GM20000 (cell line): ENCODE measurements around the gene TAF11L14.

Experiments used
- DNase-seq: peaks from one replicate; pipeline ENCODE4 v3.0.0; 2012; ENCODE audit warnings: low spot score
- CTCF ChIP-seq: IDR thresholded peaks from 2 replicates; pipeline ENCODE4 v1.5.1; 2012; ENCODE audit warnings: mild to moderate bottlenecking, control low read depth; ENCODE audit errors: extremely low read depth, missing control alignments

TAF11L14 gene

GRCh38 chr5:17670353-17670752 is 36.1 kb downstream of the TAF11L14 start:
- TF ChIP-seq CTCF: no peak
- no peak for DNase-seq

- TF ChIP-seq CTCF: no peak
- DNase-seq: no peak
These were observed 44.6 kb downstream of the TAF11L14 start for GRCh38 chr5:17678751-17679324.

- TF ChIP-seq CTCF: no peak
- no peak for DNase-seq
These were observed 45.4 kb downstream of the TAF11L14 start for GRCh38 chr5:17679597-17680203.

DNA sequence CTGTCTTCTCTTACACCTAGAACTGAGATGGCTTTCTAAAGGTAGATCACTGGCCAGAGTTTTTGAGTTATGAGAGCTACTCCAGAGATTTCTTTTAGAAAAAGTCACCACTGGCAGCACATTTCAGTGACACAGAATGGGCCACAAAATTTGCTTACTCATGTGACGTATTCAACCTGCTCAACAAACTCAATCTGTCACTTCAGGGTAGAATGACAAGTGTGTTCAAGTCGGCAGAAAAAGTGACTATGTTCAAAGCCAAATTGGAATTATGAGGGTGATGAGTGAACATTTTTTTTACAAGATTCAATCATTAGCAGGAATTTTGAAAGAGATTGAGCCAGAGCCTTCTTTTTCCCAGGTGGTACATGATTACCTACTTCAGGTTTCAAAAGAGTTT is 46.5 kb downstream of the TAF11L14 start:
- no peak for TF ChIP-seq CTCF
- no peak for DNase-seq
